Sigmoid colon (tissue), 7 donors: ENCODE results near the gene SDHAF3. TPM values are rescaled to one million over a fixed set of nuclear protein-coding genes. Genes with fewer than 3 reads are reported as not detected.

Experiments used
- DNase-seq: peaks from one replicate; pipeline ENCODE4 v3.0.0-alpha.2; 2019
- H3K27ac ChIP-seq, 4 donors: fragments of 200-600 bp; sonication (generic); one replicate each; pipeline ENCODE4 v1.5.1; 2016 to 2019; ENCODE audit warnings: mild to moderate bottlenecking in 1 of 4
- H3K27me3 ChIP-seq, 3 donors: fragments of 200-600 bp; sonication (generic); one replicate each; pipeline ENCODE4 v1.5.1; 2019; ENCODE audit warnings: mild to moderate bottlenecking in 1 of 3
- H3K36me3 ChIP-seq, 4 donors: fragments of 200-600 bp; sonication (generic); one replicate each; pipeline ENCODE4 v1.5.1; 2016 to 2019
- H3K4me1 ChIP-seq, 4 donors: fragments of 200-600 bp; sonication (generic); one replicate each; pipeline ENCODE4 v1.5.1; 2017 to 2019
- H3K4me3 ChIP-seq, 4 donors: fragments of 200-600 bp; sonication (generic); one replicate each; pipeline ENCODE4 v1.5.1; 2017 to 2019; ENCODE audit warnings: mild to moderate bottlenecking in 2 of 4, moderate library complexity in 1 of 4
- H3K9me3 ChIP-seq, 4 donors: fragments of 200-600 bp in 3 of 4; sonication (generic) in 3 of 4; one replicate each; pipeline versions ENCODE4 v1.5.1 to v1.6.1; 2013 to 2019
- EP300 ChIP-seq, 4 donors: sonication (generic); formaldehyde crosslinking; IDR thresholded peaks; one replicate each; pipeline ENCODE4 v1.6.1; 2017; ENCODE audit warnings: antibody characterized with exemption in 4 of 4
- POLR2A ChIP-seq, 2 donors: fragments of 450-650 bp; IDR thresholded peaks; one replicate each; pipeline ENCODE4 v1.6.1; 2016; ENCODE audit warnings: antibody characterized with exemption in 2 of 2, mild to moderate bottlenecking in 2 of 2, moderate library complexity in 2 of 2
- POLR2AphosphoS5 ChIP-seq, 4 donors: sonication (generic); formaldehyde crosslinking; IDR thresholded peaks; one replicate each; pipeline ENCODE4 v1.6.1; 2017; ENCODE audit warnings: antibody characterized with exemption in 4 of 4
- WGBS, 2 donors: extraction: QIAGEN DNeasy Blood & Tissue Kit; methylation state at CpG; one replicate each; pipeline ENCODE4 v1.1.7; 2013; 5-methylcytosine and 5-hydroxymethylcytosine counted together
- intact Hi-C: fragments of 100-400 bp; cut with DNase I; formaldehyde crosslinking; loops from one replicate; pipeline ENCODE4 v1.15.1; 2023
- polyA plus RNA-seq, 3 donors: library from polyadenylated mRNA; stranded (reverse); fragments of 200-250 nt; gene quantifications; one replicate each; pipeline ENCODE4 v1.2.3, GENCODE V29; 2013
- total RNA-seq, 4 donors: library from RNA; depleted of rRNA; stranded (reverse); fragments of >200 nt; gene quantifications; one replicate each; pipeline ENCODE4 v1.1.0, GENCODE V29; 2016
- TF ChIP-seq, protein P1 (sequence below), 4 experiments: fragments of 450-650 bp in 3 of 4; fragments of 200-600 bp in 1 of 4; IDR thresholded peaks; one replicate each; pipeline ENCODE4 v1.5.1; 2016 to 2019; ENCODE audit warnings: antibody characterized with exemption in 4 of 4, mild to moderate bottlenecking in 3 of 4, moderate library complexity in 2 of 4
- donor health status: healthy with polysubstance abuse.
- donor health status: Bipolar disorder and iron deficiency.
- donor health status: healthy.

Gene SDHAF3
- total and polyA plus RNA-seq, 7 donors: 3.3 to 28.4 (median 13.2) TPM

DNA sequence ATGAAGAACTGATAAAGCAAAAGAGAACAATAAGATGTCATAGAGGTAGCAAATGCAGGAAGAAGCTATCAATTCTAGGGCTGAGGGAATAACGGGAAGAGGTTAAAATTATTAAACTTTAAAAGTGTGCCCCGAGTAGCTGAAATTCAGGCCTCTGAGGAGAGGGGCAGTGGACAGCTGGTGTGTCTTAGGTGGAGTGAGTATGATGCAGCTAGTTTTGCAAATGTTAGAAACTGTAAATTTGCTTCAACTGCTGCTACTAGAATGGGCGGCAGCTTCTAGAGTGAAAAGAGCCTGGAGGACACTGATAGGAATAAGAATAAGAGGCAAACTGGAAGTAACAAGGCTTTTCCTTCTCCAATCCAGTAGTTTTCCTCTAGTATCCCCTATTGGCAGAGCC lies 87.3 kb downstream of the SDHAF3 start:
- intact Hi-C loops: no loop called here
- WGBS, 2 donors: 68 to 83% methylated on average over 3 of the region's 3 CpGs
- Histone ChIP-seq H3K36me3 (no peaks in the 10 kb centered on the region), H3K9me3 (no peaks in the 10 kb centered on the region), H3K4me3 (no peak overlapping the region), H3K27ac (no peak overlapping the region), H3K4me1 (no peaks in the 10 kb centered on the region), H3K27me3 (no peaks in the 10 kb centered on the region)
- TF ChIP-seq POLR2AphosphoS5 (IDR thresholded peaks at IDR 0.05) (no peak), EP300 (IDR thresholded peaks at IDR 0.05) (no peak), POLR2A (IDR thresholded peaks at IDR 0.05) (no peak)
- TF ChIP-seq, protein P1, sequence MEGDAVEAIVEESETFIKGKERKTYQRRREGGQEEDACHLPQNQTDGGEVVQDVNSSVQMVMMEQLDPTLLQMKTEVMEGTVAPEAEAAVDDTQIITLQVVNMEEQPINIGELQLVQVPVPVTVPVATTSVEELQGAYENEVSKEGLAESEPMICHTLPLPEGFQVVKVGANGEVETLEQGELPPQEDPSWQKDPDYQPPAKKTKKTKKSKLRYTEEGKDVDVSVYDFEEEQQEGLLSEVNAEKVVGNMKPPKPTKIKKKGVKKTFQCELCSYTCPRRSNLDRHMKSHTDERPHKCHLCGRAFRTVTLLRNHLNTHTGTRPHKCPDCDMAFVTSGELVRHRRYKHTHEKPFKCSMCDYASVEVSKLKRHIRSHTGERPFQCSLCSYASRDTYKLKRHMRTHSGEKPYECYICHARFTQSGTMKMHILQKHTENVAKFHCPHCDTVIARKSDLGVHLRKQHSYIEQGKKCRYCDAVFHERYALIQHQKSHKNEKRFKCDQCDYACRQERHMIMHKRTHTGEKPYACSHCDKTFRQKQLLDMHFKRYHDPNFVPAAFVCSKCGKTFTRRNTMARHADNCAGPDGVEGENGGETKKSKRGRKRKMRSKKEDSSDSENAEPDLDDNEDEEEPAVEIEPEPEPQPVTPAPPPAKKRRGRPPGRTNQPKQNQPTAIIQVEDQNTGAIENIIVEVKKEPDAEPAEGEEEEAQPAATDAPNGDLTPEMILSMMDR (IDR thresholded peaks at IDR 0.05): no peak
- DNase-seq: no peak

DNA sequence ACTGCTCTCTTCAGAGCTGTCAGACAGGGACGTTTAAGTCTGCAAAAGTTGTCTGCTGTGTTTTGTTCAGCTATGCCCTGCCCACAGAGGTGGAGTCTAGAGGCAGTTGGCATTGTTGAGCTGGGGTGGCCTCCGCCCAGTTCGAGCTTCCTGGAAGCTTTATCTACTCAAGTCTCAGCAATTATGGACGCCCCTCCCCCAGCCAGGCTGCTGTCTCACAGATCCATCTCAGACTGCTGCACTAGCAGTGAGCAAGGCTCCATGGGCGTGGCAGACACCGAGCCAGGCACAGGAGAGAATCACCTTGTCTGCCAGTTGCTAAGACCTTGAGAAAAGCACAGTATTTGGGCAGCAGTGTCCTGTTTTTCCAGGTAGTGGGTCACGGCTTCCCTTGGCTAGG lies 98.1 kb downstream of the SDHAF3 start:
- Histone ChIP-seq H3K27me3 (no peaks in the 10 kb centered on the region), H3K9me3 (no peaks in the 10 kb centered on the region), H3K36me3 (no peaks in the 10 kb centered on the region), H3K4me3 (no peak overlapping the region), H3K27ac (no peak overlapping the region), H3K4me1 (no peaks in the 10 kb centered on the region)
- intact Hi-C loops: no loop called here
- WGBS, 2 donors: 28 to 56% methylated on average over 7 of the region's 7 CpGs
- TF ChIP-seq, protein P1 (IDR thresholded peaks at IDR 0.05): no peak
- no peak for TF ChIP-seq POLR2AphosphoS5 (IDR thresholded peaks at IDR 0.05)
- TF ChIP-seq POLR2A (IDR thresholded peaks at IDR 0.05): no peak
- no peak for TF ChIP-seq EP300 (IDR thresholded peaks at IDR 0.05)
- no peak for DNase-seq

DNA sequence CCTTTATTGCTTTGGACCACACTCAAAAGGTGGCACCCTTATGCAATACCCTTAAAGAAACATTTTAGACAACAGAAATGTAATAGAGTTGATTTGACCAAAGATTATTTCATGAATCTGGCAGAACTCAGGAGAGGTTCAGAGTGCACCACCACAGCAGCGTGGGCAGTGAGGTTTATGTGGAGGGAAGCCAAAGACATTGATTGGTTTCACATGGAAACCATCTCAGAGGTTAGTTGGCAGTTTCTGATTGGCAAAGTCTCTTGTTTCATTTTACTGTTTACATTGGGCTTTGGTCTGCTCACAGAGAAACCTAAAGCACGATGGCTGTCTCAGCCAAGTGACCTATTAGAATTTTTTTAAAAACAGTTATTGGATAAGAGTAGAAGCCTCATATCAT lies 101.3 kb downstream of the SDHAF3 start:
- Histone ChIP-seq H3K36me3 (no peaks in the 10 kb centered on the region), H3K27me3 (no peaks in the 10 kb centered on the region), H3K4me1 (no peaks in the 10 kb centered on the region), H3K27ac (no peak overlapping the region), H3K9me3 (no peaks in the 10 kb centered on the region), H3K4me3 (no peak overlapping the region)
- intact Hi-C loops: no loop called here
- TF ChIP-seq, protein P1 (IDR thresholded peaks at IDR 0.05): no peak
- TF ChIP-seq EP300 (IDR thresholded peaks at IDR 0.05) (no peak), POLR2AphosphoS5 (IDR thresholded peaks at IDR 0.05) (no peak), POLR2A (IDR thresholded peaks at IDR 0.05) (no peak)
- 15 to 27% methylated on average over 2 of the region's 2 CpGs for WGBS, 2 donors
- no peak for DNase-seq

DNA sequence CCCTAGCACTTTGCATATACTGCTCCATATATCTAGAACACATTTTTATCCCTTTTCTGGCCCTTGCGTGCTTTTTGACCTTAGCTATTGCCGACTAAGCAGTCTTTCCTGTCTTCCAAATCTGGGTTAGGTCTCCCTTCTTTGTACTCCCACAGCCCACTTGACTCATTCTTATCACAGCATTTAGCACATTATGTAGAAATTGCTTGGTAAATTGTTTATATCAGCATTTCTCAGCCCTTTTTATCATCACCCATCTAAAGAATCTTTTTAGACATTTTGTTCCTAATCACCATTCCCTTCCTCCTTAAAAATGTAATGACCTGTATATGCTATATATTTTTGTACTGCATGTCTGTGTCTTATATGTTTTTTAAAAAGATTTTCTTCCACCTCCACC lies 101.7 kb downstream of the SDHAF3 start:
- DNase-seq: no peak
- TF ChIP-seq POLR2AphosphoS5 (IDR thresholded peaks at IDR 0.05) (no peak), POLR2A (IDR thresholded peaks at IDR 0.05) (no peak), EP300 (IDR thresholded peaks at IDR 0.05) (no peak)
- TF ChIP-seq, protein P1 (IDR thresholded peaks at IDR 0.05): no peak
- no peaks in the 10 kb centered on the region for H3K36me3 ChIP-seq
- no peak overlapping the region for H3K27ac ChIP-seq
- no peak overlapping the region for H3K4me3 ChIP-seq
- WGBS, 2 donors: 87 to 96% methylated on average over 2 of the region's 2 CpGs
- intact Hi-C loops: no loop called here
- no peaks in the 10 kb centered on the region for H3K4me1 ChIP-seq
- H3K27me3 ChIP-seq: no peaks in the 10 kb centered on the region
- H3K9me3 ChIP-seq: no peaks in the 10 kb centered on the region

DNA sequence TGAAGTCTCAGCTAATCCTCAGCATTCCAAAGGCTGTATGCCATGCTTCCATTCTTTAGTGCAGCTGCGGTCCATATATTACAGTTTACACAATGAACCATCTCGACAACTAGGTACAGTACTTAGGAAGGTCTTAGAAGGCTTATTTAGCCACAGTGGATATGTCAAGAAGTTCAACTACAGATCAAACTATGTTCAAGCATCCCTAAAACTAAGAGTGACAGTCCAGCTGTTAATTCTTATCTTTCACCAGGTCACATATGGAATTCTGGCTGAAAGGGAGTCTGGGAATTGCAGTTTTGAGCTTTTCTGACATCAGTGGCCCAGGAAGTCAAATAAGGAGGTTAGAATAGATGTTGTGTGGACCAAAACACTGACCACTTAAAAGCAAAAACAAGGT lies 106.8 kb downstream of the SDHAF3 start:
- DNase-seq: no peak
- no peaks in the 10 kb centered on the region for H3K27me3 ChIP-seq
- H3K9me3 ChIP-seq: no peaks in the 10 kb centered on the region
- intact Hi-C loops: no loop called here
- TF ChIP-seq EP300 (IDR thresholded peaks at IDR 0.05) (no peak), POLR2AphosphoS5 (IDR thresholded peaks at IDR 0.05) (no peak), POLR2A (IDR thresholded peaks at IDR 0.05) (no peak)
- TF ChIP-seq, protein P1 (IDR thresholded peaks at IDR 0.05): no peak
- H3K4me3 ChIP-seq: no peak overlapping the region
- H3K36me3 ChIP-seq: no peaks in the 10 kb centered on the region
- H3K4me1 ChIP-seq: no peaks in the 10 kb centered on the region
- H3K27ac ChIP-seq: no peak overlapping the region
- 91 to 96% methylated on average over 2 of the region's 2 CpGs for whole genome bisulfite sequencing, 2 donors
